Measurements from ENCODE around the gene SLC1A3.

- TF ChIP-seq CTCF (conservative IDR thresholded peaks at IDR 0.05 in 1 of 2, IDR thresholded peaks at IDR 0.05 in 1 of 2; ENCODE audit: low read depth in 1 of 2, low read length in 2 of 2) (no peak), EZH2 (IDR thresholded peaks at IDR 0.05; ENCODE audit: low read length, missing control alignments) (no peak)
Measured at GRCh38 chr5:36670548-36670947, 64.1 kb downstream of the SLC1A3 start.

All from fibroblast of lung (primary cell).